ENCODE results near the gene HOXA10.

Gene HOXA10

GRCh38 chr7:27142580-27143022, 31.5 kb downstream of the HOXA10 start:
- no peak for DNase-seq

GRCh38 chr7:27141923-27142579, 32.1 kb downstream of the HOXA10 start:
- DNase-seq, result no peak

GRCh38 chr7:27141137-27141922, 32.8 kb downstream of the HOXA10 start:
- no peak for DNase-seq

- DNase-seq, result no peak
Observed at GRCh38 chr7:27140126-27140857, 33.8 kb downstream of the HOXA10 start.

GRCh38 chr7:27139334-27140125, 34.6 kb downstream of the HOXA10 start:
- DNase-seq, result no peak

- no peak for DNase-seq
Observed at GRCh38 chr7:27138985-27139333, 35.2 kb downstream of the HOXA10 start.

GRCh38 chr7:27138472-27138871, 35.6 kb downstream of the HOXA10 start:
- DNase-seq, result no peak

GRCh38 chr7:27137640-27138315, 36.3 kb downstream of the HOXA10 start:
- DNase-seq, result no peak

GRCh38 chr7:27134392-27134791, 39.7 kb downstream of the HOXA10 start:
- DNase-seq, result no peak

GRCh38 chr7:27133409-27134231, 40.5 kb downstream of the HOXA10 start:
- no peak for DNase-seq

GRCh38 chr7:27132978-27133377, 41.1 kb downstream of the HOXA10 start:
- DNase-seq, result no peak

GRCh38 chr7:27132214-27132613, 41.9 kb downstream of the HOXA10 start:
- no peak for DNase-seq

GRCh38 chr7:27131390-27131819, 42.7 kb downstream of the HOXA10 start:
- DNase-seq, result no peak

GRCh38 chr7:27130540-27131389, 43.4 kb downstream of the HOXA10 start, which contains the start of gene HOXA4:
Gene HOXA4, minus strand, starts transcription at chr7:27130757. Its CDS starts 24 bp downstream, at chr7:27130733.
- DNase-seq, result no peak

GRCh38 chr7:27129729-27130539, 44.2 kb downstream of the HOXA10 start:
- no peak for DNase-seq

- DNase-seq, result no peak
Observed at GRCh38 chr7:27128776-27129728, 45.1 kb downstream of the HOXA10 start.

GRCh38 chr7:27128034-27128433, 46.1 kb downstream of the HOXA10 start:
- DNase-seq, result no peak
